HFF-Myc (cell line): ENCODE data around the gene RCVRN.

Experiments used
- DNase-seq: peaks from one replicate; pipeline ENCODE4 v3.0.0-alpha.2; 2011; ENCODE audit warnings: low read depth; ENCODE audit errors: extremely low read depth
- H3K4me3 ChIP-seq: replicated peaks from 2 replicates; pipeline ENCODE4 v1.5.1; 2011; ENCODE audit warnings: low read depth, mild to moderate bottlenecking, control low read depth, low read length
- TF ChIP-seq, protein P1 (sequence below): IDR thresholded peaks from 2 replicates; pipeline ENCODE4 v1.5.1; 2012; ENCODE audit warnings: mild to moderate bottlenecking, low read depth, low read length, control low read depth; ENCODE audit errors: missing control alignments

Gene RCVRN

GRCh38 chr17:9934331-9934730 lies 29.3 kb upstream of the RCVRN start:
- no peak for DNase-seq
- TF ChIP-seq, protein P1, sequence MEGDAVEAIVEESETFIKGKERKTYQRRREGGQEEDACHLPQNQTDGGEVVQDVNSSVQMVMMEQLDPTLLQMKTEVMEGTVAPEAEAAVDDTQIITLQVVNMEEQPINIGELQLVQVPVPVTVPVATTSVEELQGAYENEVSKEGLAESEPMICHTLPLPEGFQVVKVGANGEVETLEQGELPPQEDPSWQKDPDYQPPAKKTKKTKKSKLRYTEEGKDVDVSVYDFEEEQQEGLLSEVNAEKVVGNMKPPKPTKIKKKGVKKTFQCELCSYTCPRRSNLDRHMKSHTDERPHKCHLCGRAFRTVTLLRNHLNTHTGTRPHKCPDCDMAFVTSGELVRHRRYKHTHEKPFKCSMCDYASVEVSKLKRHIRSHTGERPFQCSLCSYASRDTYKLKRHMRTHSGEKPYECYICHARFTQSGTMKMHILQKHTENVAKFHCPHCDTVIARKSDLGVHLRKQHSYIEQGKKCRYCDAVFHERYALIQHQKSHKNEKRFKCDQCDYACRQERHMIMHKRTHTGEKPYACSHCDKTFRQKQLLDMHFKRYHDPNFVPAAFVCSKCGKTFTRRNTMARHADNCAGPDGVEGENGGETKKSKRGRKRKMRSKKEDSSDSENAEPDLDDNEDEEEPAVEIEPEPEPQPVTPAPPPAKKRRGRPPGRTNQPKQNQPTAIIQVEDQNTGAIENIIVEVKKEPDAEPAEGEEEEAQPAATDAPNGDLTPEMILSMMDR: no peak
- H3K4me3 ChIP-seq: no peak overlapping the region

GRCh38 chr17:9932491-9932890 lies 27.4 kb upstream of the RCVRN start:
- TF ChIP-seq, protein P1: no peak
- DNase-seq: no peak
- no peak overlapping the region for H3K4me3 ChIP-seq

- TF ChIP-seq, protein P1: no peak
- no peak overlapping the region for H3K4me3 ChIP-seq
- DNase-seq: no peak
These were observed 26.2 kb upstream of the RCVRN start for GRCh38 chr17:9931144-9931741.

GRCh38 chr17:9929871-9930270 lies 24.8 kb upstream of the RCVRN start:
- no peak for DNase-seq
- TF ChIP-seq, protein P1: no peak
- H3K4me3 ChIP-seq: no peak overlapping the region

DNA sequence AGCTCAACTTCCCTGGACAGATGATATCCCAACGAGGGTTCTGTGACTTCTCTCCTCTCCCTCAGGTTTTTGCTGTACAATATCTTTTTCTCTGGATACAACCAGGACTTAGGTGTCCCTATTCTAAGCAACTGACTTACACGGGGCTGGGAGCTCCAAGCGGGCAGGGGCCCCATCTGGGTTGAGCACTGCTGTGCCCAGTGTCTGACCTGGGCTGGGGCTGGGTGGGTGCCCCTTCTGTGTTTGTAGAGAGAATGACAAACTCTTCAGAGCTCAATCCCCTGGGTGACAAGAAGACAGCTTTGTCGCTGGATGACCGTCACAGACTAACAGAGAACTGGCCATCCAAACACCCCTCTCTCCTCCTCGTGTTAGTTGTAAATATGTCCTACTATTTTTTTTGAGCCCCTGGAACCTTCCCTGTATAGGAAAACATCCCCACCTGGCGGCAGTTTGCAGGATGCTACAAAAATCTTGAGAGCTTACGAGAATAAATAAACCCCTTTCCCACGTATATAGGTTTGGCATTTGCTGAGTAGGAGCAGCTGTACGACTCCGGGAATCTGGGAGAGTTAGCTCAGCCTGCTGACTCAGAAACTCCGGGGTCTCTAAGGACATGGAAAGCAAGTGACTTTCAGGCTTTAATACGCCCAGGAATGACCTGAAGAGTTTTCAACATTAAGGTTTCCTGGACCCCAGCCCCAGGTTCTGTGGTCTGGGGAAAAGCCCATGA lies 23.7 kb upstream of the RCVRN start:
- TF ChIP-seq, protein P1: peak; percentile 67
- peak; percentile 52 for DNase-seq
- no peak overlapping the region for H3K4me3 ChIP-seq

DNA sequence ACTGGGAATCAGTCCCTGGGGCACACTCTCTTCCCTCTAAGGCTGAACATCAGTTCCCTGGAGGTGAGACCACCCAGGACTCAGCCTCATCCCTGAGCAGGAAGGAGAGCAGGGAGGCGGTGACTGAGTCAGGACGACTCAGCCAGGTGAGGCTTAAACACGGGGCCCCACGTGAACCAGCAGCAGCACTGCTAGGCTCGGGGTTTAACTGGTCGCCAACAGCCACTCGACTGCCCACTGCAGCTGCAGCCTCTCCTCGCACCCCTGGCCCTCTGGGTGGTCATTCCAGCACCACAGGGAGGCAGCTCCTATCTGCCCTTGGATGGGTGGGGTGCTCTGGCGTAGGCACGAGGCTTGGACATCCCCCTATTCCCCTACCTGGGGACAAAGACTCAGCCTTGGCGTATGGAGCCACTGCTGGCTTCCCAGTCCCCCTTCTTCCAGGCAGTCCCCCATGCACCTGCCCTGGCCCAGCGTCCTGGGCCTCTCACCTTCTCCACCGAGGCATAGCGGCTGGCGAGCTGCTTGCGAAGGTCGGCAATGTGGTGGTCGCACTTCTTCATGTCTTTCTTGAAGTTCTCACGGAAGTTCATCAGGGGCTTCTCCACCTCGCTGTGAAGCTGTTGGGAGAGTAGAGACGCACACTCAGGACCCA lies 21.2 kb upstream of the RCVRN start:
- TF ChIP-seq, protein P1: no peak
- no peak for DNase-seq
- H3K4me3 ChIP-seq: no peak overlapping the region
